NCI-H345 treated with DMSO at 0.1 percent for 48 hours (cell line): ENCODE data around the gene PALD1.

ENCODE experiments used
- DNase-seq: peaks from one replicate; lab custom pipeline; 2025; ENCODE audit not compliant: unreplicated experiment; lab: John Stamatoyannopoulos, UW

Gene PALD1

DNA sequence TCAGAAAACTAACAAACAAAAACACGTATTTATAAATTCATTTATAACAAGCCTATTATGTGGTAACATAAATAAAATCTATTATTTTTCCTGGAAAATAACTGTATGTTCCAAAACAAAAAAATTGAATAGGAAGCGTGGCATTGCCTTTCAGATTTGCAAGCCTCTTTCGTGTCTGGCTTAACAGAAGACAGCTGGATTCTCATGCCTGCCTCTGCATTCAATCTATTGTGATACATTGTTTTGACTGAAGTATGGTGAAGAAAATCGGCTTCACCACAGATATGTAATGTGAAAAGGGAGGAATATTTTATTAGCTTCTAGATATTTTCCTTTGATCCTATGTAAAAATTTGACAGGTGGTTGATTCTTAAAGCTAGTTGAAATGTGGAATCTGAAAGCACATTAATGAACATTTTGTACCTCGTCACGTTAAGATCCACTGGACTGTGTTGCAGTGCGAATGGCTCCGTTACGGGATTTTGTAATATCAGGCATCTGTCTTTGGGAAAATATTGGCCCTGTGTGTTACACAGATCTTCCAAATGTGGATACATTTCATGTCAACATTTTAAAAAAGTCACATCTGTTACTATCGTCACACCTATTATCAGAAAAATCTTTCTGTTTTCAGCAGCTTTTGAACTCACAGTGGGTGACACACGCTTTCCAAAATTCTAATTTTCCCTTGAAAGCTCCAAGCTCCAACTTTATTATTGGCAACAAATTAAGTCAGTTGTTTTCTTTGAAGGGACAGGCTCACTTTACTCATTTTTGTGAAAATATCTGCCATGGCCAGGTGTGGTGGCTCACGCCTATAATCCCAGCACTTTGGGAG lies 26.2 kb downstream of the PALD1 start:
- DNase-seq = no peak

- DNase-seq = no peak
Observed at GRCh38 chr10:70505908-70506307, 27.3 kb downstream of the PALD1 start.

DNA sequence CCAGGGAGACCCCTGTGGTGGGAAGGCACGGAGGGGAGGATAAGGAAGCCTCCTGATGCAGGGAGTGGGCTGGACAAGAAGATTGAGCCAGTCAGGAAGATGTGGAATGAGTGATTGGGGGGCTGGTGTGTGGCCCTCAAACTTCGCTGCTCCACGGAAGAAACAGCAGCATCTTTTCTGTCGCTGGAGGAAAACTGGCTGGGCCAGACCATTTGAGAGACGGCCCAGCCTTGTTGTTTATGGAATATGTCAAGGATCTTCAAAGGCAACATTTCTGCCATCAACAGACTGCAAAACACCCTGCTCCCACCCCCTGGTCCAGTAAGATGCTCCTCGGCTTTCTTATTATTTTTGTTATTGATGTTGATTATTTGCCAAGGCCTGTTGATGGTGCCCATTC lies 29.4 kb downstream of the PALD1 start:
- no peak for DNase-seq

DNA sequence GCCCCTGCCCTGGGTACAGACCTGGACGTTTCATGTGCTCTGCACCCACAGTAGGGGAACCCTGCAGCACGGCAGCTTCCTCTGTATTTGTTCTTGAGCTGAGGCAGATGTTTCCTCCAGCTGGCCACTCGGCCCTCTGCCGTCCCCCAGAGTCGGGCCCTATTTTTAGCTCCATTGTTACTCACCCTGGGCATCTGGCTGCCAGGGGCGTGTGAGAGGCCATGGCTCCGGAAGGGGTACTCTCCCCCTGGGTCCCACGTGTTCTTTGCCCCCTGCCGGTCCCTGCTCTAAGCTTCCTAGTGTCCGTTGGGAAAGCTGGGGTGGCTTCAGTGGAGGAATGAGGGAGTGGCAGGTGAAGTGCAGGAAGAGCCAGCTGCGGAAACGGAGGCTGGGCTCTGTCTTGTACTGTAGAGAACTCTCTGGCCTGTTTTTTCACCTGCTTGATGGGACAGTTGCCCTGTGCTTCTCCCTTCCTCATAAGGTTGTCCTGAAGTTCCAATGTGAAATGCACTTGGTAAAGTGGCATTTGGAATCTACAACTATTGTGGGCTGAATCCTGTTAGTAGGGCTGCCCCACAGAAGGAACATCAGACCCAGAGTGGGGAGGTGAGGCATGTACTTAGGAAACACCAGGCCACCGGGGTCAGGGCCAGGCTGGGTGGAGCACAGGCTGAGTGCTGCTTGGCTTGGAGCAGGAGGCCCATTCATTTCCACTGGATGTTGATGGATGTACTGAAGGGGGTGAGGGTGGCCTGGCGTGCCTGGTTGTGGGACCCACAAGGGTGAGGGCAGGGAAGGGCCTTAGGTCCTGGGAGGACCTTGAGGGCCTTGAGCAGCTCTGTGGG lies 30.6 kb downstream of the PALD1 start:
- no peak for DNase-seq

DNA sequence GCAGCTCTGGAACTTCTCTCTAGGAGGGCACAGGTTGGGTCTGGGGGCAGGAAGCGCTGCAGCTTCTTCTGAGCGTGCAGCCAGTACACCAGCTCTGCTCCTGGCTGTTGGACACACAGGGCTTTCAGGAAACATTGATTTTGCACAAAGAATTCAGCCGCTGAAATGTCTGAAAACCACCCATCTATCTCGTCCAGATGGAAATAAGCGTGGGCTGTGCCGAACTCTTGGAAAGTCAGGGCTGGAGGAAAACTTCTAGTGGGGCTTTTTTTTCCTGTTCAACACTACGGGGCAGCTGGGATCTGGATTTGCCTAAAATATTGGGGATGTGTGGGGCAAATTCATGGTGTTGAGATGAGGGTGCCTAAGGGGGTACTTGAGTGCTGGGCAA lies 31.2 kb downstream of the PALD1 start:
- DNase-seq = no peak

- no peak for DNase-seq
Observed at GRCh38 chr10:70510453-70510852, 31.9 kb downstream of the PALD1 start.

GRCh38 chr10:70510904-70511303 lies 32.3 kb downstream of the PALD1 start:
- DNase-seq = no peak

GRCh38 chr10:70512149-70512639 lies 33.6 kb downstream of the PALD1 start:
- no peak for DNase-seq

DNA sequence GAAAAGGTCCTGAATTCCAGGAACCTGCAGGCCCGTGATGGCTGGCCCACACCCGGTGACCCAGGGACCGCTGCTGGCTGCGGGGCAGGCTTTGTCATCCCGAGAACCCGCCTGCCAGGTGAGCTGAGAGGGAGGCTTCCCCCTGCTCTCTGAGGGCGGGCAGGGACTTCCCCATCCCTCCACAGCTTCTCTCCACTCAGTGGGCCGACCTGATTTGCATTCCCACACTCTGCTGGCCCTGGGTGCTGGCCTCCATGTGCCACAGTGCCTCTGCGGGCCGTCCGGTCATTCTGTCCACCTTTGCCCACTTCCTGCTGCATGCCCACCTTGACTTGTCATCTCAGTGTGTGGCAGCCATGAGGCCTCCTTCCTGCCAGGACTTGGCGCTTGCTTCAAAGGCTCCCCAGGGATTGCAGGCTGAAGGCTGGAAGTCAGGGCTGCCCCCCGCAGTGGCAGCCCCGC lies 35.3 kb downstream of the PALD1 start:
- DNase-seq = no peak

DNA sequence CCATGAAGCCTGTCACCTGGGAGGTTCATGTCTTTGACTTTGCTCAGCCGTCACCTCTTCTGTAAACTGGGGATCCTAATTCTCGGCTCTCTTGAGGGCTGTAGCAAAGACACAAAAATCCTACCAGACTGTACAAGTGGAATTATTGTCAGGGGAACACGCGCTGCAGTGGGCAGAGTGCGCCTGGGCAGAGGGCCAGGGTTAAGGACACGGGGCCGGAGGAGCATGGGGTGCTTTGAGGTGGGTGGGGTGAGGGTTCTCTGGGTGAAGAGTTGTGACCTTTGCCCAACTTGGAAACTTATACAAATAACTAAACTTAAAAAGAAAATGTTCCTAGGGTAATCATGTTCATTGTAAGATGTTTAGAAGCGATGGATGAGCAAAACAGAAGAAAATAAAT lies 36.0 kb downstream of the PALD1 start:
- DNase-seq = no peak

- DNase-seq = no peak
Observed at GRCh38 chr10:70515035-70515667, 36.6 kb downstream of the PALD1 start.

DNA sequence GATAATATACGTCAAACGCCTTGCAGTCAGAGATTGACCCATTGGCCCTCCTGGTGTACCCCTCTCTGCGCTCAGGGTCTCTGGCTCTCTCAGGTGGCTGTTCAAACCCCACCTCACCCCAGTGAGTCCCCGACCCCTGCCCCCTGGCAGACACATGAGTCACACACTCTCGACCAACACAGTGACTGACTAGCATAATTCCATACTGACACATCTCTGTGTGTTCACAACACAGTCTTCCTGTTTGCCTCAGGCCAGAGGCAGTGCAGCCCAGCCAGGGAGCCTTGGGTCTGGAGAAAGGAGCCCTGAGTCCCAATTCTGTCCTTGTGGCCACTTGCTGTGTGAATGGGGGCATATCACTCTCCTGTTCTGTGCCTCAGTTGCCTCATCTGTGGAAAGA lies 40.1 kb downstream of the PALD1 start:
- no peak for DNase-seq

DNA sequence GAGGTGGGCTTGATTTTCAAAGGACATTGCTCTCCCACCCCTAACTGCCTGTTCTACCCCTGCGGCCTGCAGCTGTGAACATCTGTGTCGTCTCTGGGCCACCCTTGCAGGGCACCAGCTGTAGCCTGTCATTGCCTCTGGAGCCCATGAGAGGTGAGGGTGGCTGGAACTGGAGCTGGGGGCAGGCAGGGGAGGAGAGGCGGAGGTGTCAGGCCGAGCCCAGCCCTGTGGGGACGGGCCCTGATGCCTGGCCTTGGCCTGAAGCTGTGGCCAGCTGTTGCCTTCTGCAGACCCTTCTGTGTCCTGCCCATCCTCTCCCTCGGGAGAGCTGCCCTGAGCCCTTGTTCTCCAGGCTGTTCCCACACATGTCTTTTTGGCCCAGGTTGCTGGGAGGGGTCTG lies 44.5 kb downstream of the PALD1 start:
- DNase-seq = no peak

DNA sequence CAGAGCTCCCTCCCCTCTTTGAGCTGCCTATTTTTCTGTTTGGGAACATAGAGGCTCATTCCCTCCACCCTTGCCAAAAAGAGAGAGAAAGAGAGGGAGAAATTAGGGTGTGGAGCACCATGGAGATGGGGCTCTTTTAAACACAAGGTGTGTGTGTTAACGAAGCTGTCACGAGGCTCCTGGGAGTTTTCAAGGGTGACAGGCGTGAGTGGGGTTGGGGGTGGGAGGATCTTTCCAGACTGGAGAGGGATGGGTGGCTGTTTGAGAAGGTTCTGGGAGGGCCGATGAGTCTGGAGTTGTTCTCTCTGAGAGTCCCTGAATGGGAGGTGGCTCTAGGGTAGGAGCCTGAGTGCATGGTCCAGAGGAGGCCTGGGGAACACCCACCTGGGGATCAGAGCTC lies 45.0 kb downstream of the PALD1 start:
- no peak for DNase-seq

DNA sequence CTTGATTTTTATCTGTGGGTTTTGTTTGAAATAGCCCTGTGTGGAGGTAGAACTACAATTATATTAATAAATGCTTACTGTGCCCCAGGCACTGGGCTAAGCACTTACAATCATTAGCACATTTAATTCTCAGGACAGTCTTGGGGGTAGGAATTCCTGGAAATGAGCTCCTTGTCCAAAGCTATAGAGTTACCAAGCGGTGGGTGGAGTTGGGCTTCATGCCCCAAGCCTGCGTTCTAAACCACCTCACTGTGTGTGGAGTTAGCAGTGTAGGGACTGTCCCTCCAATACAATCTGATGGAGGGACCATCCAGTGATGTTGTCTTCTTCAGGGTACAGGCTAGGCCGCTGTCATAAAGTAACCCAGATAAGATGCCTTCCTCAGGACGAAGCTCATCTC lies 49.7 kb downstream of the PALD1 start:
- DNase-seq = no peak

DNA sequence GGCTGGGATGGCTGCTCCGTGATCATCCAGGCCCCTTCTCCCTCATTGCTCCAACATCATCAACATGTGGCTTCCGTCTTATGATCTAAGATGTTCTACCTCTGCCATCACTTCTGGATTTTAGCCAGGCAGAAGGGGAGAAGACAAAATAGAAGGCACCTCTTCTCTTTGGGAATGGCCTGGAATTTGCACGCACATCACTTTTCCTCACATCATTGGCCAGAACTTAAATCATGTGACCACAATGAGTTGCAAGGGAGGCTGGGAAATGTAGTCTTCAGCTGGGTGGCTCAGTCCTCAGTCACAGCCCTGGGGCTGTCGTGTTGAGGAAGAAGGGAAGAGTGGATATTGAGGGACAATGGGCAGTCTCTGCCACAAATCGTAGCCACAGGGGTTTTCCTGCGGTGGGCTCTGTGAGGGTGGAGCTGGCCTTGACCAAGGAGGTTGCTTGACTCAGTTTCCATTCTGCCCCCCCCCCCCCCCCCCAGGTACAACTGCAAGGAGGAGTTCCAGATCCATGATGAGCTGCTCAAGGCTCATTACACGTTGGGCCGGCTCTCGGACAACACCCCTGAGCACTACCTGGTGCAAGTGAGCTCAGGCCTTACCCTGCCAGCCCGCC lies 50.3 kb downstream of the PALD1 start:
- no peak for DNase-seq

DNA sequence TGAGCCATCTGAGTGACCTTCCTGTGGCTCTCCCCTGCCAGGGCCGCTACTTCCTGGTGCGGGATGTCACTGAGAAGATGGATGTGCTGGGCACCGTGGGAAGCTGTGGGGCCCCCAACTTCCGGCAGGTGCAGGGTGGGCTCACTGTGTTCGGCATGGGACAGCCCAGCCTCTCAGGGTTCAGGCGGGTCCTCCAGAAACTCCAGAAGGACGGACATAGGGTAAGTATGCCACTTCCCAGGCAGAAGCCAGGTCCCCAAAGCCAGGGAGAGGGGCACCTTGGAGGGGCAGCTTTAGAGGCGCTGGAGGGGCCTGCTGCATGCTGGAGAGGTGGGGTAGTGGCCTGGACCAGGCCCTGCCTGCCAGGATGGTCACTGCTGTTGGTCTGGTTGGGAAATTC lies 51.3 kb downstream of the PALD1 start:
- no peak for DNase-seq

GRCh38 chr10:70530315-70530714 lies 51.7 kb downstream of the PALD1 start:
- DNase-seq = no peak

DNA sequence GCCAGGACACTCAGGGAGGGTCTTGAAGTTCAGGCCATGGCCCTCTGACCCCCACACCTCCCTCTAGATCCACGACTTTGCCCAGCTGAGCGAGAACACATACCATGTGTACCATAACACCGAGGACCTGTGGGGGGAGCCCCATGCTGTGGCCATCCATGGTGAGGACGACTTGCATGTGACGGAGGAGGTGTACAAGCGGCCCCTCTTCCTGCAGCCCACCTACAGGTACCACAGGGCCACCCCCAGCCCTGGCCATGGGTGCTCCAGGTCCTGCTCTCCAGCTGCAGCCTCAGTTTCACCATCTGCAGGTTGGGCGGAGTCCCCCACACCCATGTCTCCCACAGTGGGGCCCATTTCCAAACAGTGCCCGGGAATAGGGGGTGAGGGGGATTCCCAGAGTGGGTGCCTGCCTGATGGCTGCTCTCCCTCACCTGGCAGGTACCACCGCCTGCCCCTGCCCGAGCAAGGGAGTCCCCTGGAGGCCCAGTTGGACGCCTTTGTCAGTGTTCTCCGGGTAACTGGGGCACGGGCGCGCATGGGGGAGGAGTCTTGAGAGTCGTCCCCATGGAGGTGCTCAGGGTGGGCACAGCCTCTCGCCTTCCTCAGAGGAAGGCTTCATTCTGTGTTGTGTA lies 54.1 kb downstream of the PALD1 start:
- DNase-seq = no peak

- DNase-seq = no peak
Observed at GRCh38 chr10:70533189-70533558, 54.6 kb downstream of the PALD1 start.

DNA sequence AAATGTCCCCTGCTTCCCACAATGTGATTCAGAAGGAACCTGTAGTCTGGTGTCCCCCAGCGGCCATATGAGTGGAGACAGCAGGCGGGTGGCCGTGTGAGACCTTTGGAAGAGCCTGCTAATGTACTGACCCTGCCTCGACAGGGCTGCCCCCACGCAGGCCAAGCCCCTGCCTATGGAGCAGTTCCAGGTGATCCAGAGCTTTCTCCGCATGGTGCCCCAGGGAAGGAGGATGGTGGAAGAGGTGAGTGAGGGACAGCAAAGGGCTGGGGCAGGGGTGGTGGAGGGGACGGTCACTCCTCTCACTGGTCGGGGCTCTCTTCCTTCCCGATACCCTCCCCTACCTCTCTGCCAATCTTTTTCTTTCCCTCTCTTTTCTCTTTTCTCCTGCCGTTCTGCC lies 55.7 kb downstream of the PALD1 start:
- no peak for DNase-seq
